Measurements from ENCODE around the gene TMEM139.

Gene TMEM139

GRCh38 chr7:143284591-143285469 is at the start of gene TMEM139:
Gene TMEM139 (plus strand): TSS chr7:143284958. CDS start chr7:143285958, 1,000 bp downstream.
- no peak for DNase-seq (ENCODE audit: low spot score)

- no peak for DNase-seq (ENCODE audit: low spot score)
These were observed 49.2 kb upstream of the TMEM139 start for GRCh38 chr7:143235561-143235960.

GRCh38 chr7:143236408-143236990 is 48.3 kb upstream of the TMEM139 start:
- DNase-seq (ENCODE audit: low spot score) = no peak

- no peak for DNase-seq (ENCODE audit: low spot score)
These were observed 47.4 kb upstream of the TMEM139 start for GRCh38 chr7:143237366-143237765.

- DNase-seq (ENCODE audit: low spot score) = no peak
These were observed 46.3 kb upstream of the TMEM139 start for GRCh38 chr7:143238289-143238980.

- DNase-seq (ENCODE audit: low spot score) = no peak
These were observed 44.9 kb upstream of the TMEM139 start for GRCh38 chr7:143239813-143240212.

GRCh38 chr7:143240291-143241168 is 44.2 kb upstream of the TMEM139 start:
- DNase-seq (ENCODE audit: low spot score) = peak; percentile 70

- no peak for DNase-seq (ENCODE audit: low spot score)
These were observed 42.5 kb upstream of the TMEM139 start for GRCh38 chr7:143242306-143242705.

- no peak for DNase-seq (ENCODE audit: low spot score)
These were observed 41.6 kb upstream of the TMEM139 start for GRCh38 chr7:143243111-143243510.

GRCh38 chr7:143243614-143244013 is 41.1 kb upstream of the TMEM139 start:
- no peak for DNase-seq (ENCODE audit: low spot score)

- no peak for DNase-seq (ENCODE audit: low spot score)
These were observed 40.4 kb upstream of the TMEM139 start for GRCh38 chr7:143244321-143244720.

- no peak for DNase-seq (ENCODE audit: low spot score)
These were observed 39.6 kb upstream of the TMEM139 start for GRCh38 chr7:143245123-143245522.

- no peak for DNase-seq (ENCODE audit: low spot score)
These were observed 37.4 kb upstream of the TMEM139 start for GRCh38 chr7:143247372-143247771.

GRCh38 chr7:143248761-143249354 is 35.9 kb upstream of the TMEM139 start:
- no peak for DNase-seq (ENCODE audit: low spot score)

- DNase-seq (ENCODE audit: low spot score) = no peak
These were observed 34.6 kb upstream of the TMEM139 start for GRCh38 chr7:143250199-143250598.

- no peak for DNase-seq (ENCODE audit: low spot score)
These were observed 33.9 kb upstream of the TMEM139 start for GRCh38 chr7:143250822-143251221.

GRCh38 chr7:143252006-143252405 is 32.8 kb upstream of the TMEM139 start:
- no peak for DNase-seq (ENCODE audit: low spot score)

GRCh38 chr7:143255564-143255963 is 29.2 kb upstream of the TMEM139 start:
- no peak for DNase-seq (ENCODE audit: low spot score)

GRCh38 chr7:143256325-143256724 is 28.4 kb upstream of the TMEM139 start:
- no peak for DNase-seq (ENCODE audit: low spot score)

GRCh38 chr7:143256932-143257331 is 27.8 kb upstream of the TMEM139 start:
- no peak for DNase-seq (ENCODE audit: low spot score)

GRCh38 chr7:143257501-143257900 is 27.3 kb upstream of the TMEM139 start:
- no peak for DNase-seq (ENCODE audit: low spot score)

- DNase-seq (ENCODE audit: low spot score) = no peak
These were observed 25.9 kb upstream of the TMEM139 start for GRCh38 chr7:143258831-143259230.

Data from D341Med (cell line).